Ectodermal cell (in vitro differentiated cells): Measurements from ENCODE around the gene ADAMTS14.
"Not testable (repeated sequence)": the region's sequence is repeated elsewhere in the genome, so short reads cannot be mapped to it uniquely, and the experiment has no call there.

ENCODE experiments used
- H3K27ac ChIP-seq: 2 replicates; pipeline ENCODE4 v1.7.0; 2013; ENCODE audit warnings: mild to moderate bottlenecking, low read depth, low read length; ENCODE audit not compliant: insufficient read depth, poor library complexity, severe bottlenecking
- H3K27me3 ChIP-seq: 2 replicates; pipeline ENCODE4 v1.7.0; 2013; ENCODE audit warnings: mild to moderate bottlenecking, low read length; ENCODE audit not compliant: insufficient read depth, control insufficient read depth, poor library complexity, severe bottlenecking
- H3K36me3 ChIP-seq: one replicate; pipeline ENCODE4 v1.7.0; 2013; ENCODE audit warnings: low read length; ENCODE audit not compliant: control insufficient read depth, insufficient read depth
- H3K4me1 ChIP-seq: one replicate; pipeline ENCODE4 v1.7.0; 2013; ENCODE audit warnings: low read length; ENCODE audit not compliant: control insufficient read depth, insufficient read depth
- H3K4me3 ChIP-seq: 2 replicates; pipeline ENCODE4 v1.7.0; 2013; ENCODE audit warnings: low read depth, low read length, control low read depth; ENCODE audit not compliant: insufficient read depth
- H3K9me3 ChIP-seq: 2 replicates; pipeline ENCODE4 v1.7.0; 2013; ENCODE audit warnings: mild to moderate bottlenecking, low read length, moderate library complexity; ENCODE audit not compliant: control insufficient read depth
- WGBS, 2 experiments: methylation state at CpG; one replicate each; pipeline ENCODE4 v1.1.7; 2013; ENCODE audit warnings: missing lambda C conversion rate in 2 of 2; 5-methylcytosine and 5-hydroxymethylcytosine counted together

Gene ADAMTS14

DNA sequence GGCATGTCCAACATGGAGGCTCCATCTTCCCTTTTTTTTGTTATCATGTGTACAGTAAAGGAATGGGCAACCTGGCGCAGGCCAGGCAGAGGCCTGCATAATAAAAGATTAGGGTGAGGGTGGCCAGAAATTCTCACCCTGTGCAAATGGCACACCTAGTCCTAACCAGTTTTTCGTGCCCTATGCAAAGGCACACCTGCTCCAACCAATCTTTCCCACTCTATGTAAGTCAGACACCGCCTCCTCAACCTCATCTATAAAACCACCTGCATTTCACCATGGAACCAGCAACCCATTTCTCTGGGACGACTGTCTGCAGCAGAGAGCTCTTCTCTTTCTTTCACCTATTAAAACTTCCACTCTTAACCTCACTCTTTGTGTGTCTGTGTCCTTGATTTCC, 96.8 kb downstream of the ADAMTS14 start:
- 87 to 93% methylated on average over 4 of the region's 4 CpGs for WGBS, 2 experiments
- Histone ChIP-seq H3K27me3 (no peaks in the 10 kb centered on the region), H3K4me3 (no peak overlapping the region), H3K27ac (no peak overlapping the region), H3K9me3 (no peaks in the 10 kb centered on the region), H3K36me3 (no peaks in the 10 kb centered on the region), H3K4me1 (no peaks in the 10 kb centered on the region)

GRCh38 chr10:70770001-70770400, 97.7 kb downstream of the ADAMTS14 start:
- no peak overlapping the region for H3K4me3 ChIP-seq
- no peaks in the 10 kb centered on the region for H3K4me1 ChIP-seq
- no peaks in the 10 kb centered on the region for H3K36me3 ChIP-seq
- H3K27ac ChIP-seq: no peak overlapping the region
- H3K27me3 ChIP-seq: no peaks in the 10 kb centered on the region
- WGBS, 2 experiments: 85 to 97% methylated on average over 2 of the region's 2 CpGs
- H3K9me3 ChIP-seq: no peaks in the 10 kb centered on the region

DNA sequence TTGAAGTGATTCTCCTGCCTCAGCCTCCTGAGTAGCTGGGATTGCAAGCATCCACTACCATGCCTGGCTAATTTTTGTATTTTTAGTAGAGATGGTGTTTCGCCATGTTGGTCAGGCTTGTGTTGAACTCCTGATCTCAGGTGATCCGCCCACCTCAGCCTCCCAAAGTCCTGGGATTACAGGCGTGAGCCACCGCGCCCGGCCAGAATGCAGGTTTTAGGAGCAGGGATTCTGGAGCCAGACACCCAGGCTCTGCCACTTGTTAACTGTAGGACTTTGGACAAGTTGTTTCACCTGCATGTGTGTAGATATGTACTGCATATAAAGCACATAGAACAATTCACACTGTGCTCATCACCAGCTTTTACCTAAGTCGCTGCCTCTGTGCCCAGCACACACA, 98.2 kb downstream of the ADAMTS14 start:
- not testable (repeated sequence) for H3K27ac ChIP-seq
- 88 to 95% methylated on average over 7 of the region's 7 CpGs for WGBS, 2 experiments

DNA sequence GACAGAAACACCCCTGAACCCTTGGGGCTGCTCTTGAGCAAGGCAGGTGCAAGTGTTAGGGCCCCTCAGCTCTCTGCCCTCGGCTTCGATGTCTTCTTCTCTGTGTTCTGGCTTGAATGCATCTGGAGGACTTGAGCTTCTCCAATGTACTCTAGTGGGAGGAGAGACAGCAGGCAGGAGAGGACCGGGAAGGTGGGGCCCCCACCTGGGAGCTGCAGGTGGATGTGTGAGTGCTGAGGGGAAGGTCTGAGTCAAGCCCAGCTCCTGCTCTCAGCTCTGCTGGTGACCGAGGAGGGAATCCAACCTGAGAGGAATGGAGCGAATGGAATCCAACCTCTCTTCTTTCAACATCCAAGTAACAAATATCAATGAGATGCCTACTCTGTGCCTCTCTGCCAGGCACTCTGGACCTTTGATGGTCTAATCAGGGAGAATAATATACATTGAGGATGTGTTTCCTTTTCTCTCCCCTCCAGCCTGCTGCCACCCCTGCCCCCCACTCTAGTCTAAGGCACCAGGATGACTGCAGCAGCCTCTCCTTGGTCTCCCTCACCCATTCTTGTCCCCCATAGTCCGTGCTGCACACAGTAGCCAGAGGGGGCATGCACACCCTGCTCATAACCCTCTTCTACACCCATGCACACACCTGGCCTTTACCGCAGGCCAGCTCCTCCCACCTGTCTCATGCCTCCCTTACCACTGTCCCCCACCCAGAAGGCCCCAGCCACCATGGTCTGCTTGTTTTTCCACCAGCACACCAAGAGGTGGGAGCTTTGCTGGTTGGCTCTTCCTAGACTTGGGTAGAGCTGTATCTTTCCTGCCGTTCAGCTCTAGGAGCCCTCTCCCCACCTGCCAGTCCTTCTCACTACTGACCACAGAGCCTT, 99.2 kb downstream of the ADAMTS14 start:
- H3K9me3 ChIP-seq: no peaks in the 10 kb centered on the region
- no peaks in the 10 kb centered on the region for H3K27me3 ChIP-seq
- no peak overlapping the region for H3K27ac ChIP-seq
- H3K4me1 ChIP-seq: no peaks in the 10 kb centered on the region
- 92 to 93% methylated on average over 8 of the region's 8 CpGs for WGBS, 2 experiments
- H3K36me3 ChIP-seq: no peaks in the 10 kb centered on the region
- no peak overlapping the region for H3K4me3 ChIP-seq

More for the DNA sequence above, 98.2 kb downstream of the ADAMTS14 start:
- H3K4me1 ChIP-seq, H3K9me3 ChIP-seq, H3K36me3 ChIP-seq, H3K4me3 ChIP-seq, H3K27me3 ChIP-seq: not testable (repeated sequence)

DNA sequence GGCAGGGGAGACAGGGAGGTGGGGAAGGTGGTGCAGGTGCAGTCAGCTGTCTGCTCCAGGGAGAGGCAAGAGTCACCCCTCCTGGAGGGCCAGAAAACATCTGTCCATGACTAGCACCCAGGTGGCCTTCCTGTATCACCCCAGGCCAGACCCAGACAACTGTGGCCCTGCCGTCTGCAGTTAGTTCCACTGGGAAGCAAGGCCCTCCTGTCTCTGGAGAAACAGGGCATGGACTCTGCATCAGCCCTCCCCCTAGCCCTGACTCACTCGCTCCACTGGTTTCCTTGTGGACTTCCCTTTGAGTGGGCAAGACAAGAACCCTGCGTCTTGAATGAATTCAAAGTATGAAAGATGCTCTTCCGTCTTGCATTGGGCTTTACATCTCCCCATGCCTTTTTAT, 100.3 kb downstream of the ADAMTS14 start:
- Histone ChIP-seq H3K4me3 (no peak overlapping the region), H3K36me3 (no peaks in the 10 kb centered on the region), H3K27me3 (no peaks in the 10 kb centered on the region), H3K27ac (no peak overlapping the region), H3K4me1 (no peaks in the 10 kb centered on the region), H3K9me3 (no peaks in the 10 kb centered on the region)
- WGBS, 2 experiments: 91 to 96% methylated on average over 4 of the region's 4 CpGs

DNA sequence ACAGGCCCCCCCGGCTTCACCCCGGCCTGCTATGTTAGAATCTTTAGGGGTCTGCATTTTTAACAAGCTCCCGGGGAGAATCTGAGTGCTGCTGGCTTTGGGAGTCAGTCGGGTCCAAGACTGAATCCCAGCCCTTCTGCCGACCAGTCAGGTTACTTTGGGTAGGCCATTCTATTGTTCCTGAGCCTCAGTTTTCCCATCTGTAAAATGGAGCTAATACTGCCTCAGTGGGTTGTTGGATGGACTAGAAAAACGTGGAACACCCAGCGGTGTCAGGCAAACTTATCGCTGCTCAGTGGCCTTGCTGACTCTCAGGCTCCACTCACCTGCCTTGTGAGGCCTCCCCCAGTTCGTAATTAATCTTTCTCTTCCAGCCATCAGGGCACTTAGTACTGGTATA, 101.2 kb downstream of the ADAMTS14 start:
- H3K4me1 ChIP-seq: no peaks in the 10 kb centered on the region
- 82% methylated on average over 9 of the region's 9 CpGs for WGBS, 2 experiments
- H3K9me3 ChIP-seq: no peaks in the 10 kb centered on the region

GRCh38 chr10:70773965-70774809, 101.9 kb downstream of the ADAMTS14 start:
- WGBS, 2 experiments: 88 to 89% methylated on average over 14 of the region's 14 CpGs
- Histone ChIP-seq H3K9me3 (no peaks in the 10 kb centered on the region), H3K4me1 (no peaks in the 10 kb centered on the region), H3K27ac (no peak overlapping the region), H3K27me3 (no peaks in the 10 kb centered on the region), H3K4me3 (no peak overlapping the region), H3K36me3 (no peaks in the 10 kb centered on the region)

More for the DNA sequence above, 101.2 kb downstream of the ADAMTS14 start:
- no peak overlapping the region for H3K4me3 ChIP-seq
- H3K27me3 ChIP-seq: no peaks in the 10 kb centered on the region
- H3K27ac ChIP-seq: no peak overlapping the region
- no peaks in the 10 kb centered on the region for H3K36me3 ChIP-seq

DNA sequence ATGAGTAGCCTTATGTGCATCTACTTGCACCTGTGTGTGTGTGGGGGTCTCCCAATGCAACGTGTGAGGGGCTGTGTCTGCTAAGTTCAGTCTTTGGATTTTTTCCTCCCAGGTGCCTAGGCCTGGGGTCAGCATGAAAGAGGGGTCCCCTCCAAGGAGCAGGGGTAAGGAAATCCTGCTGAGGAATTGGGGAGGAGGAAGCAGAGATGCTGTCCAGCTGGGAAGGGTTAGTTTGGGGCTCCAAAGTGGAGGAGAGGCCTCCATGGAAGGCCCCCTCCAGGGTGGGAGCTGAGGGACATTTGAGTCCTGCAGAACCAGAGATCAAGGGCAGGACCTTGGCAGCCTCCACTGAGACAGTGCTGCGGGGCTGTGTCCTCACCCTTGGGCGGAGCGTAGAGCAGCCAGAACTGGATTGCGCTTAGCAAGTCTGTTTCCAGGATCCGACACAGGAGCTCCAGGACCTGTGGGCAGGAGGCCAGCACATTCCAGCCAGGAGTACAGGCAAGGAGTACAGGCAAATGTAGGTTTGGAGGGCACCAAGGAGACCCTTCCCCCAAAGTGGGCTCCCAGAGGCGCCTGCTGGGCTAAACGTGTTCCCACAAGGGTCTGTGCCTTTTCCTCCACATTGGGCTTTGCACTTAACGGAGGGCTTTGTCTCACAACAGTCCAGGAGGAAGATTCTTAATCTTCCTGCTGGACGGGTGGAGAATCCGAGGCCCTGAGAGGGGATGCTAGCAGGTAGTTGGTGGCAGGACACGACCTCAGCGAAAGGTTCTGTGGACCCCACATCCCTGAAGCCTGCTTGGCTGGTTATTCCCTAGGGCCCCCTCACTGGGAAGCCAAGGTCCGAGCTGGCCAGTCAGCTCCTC, 102.7 kb downstream of the ADAMTS14 start:
- Histone ChIP-seq H3K4me1 (no peaks in the 10 kb centered on the region), H3K27ac (no peak overlapping the region), H3K9me3 (no peaks in the 10 kb centered on the region), H3K4me3 (no peak overlapping the region), H3K27me3 (no peaks in the 10 kb centered on the region), H3K36me3 (no peaks in the 10 kb centered on the region)
- 87% methylated on average over 14 of the region's 14 CpGs for WGBS, 2 experiments

- Histone ChIP-seq H3K27me3 (no peaks in the 10 kb centered on the region), H3K9me3 (no peaks in the 10 kb centered on the region), H3K27ac (no peak overlapping the region), H3K4me1 (no peaks in the 10 kb centered on the region), H3K4me3 (no peak overlapping the region), H3K36me3 (no peaks in the 10 kb centered on the region)
- 90 to 93% methylated on average over 13 of the region's 13 CpGs for WGBS, 2 experiments
These were observed 103.6 kb downstream of the ADAMTS14 start for GRCh38 chr10:70775679-70776454.
